Measurements from ENCODE around the gene OTOGL.
"Not testable (repeated sequence)": the region's sequence is repeated elsewhere in the genome, so short reads cannot be mapped to it uniquely, and the experiment has no call there.

Gene OTOGL

GRCh38 chr12:80059875-80060274 is 39.5 kb upstream of the OTOGL start:
- no peak for DNase-seq (ENCODE audit: low spot score)
- TF ChIP-seq CTCF (IDR thresholded peaks at IDR 0.05; ENCODE audit: extremely low read depth, missing control alignments), result no peak

GRCh38 chr12:80064269-80064668 is 35.1 kb upstream of the OTOGL start:
- no peak for TF ChIP-seq CTCF (IDR thresholded peaks at IDR 0.05; ENCODE audit: extremely low read depth, missing control alignments)
- DNase-seq (ENCODE audit: low spot score), result no peak

DNA sequence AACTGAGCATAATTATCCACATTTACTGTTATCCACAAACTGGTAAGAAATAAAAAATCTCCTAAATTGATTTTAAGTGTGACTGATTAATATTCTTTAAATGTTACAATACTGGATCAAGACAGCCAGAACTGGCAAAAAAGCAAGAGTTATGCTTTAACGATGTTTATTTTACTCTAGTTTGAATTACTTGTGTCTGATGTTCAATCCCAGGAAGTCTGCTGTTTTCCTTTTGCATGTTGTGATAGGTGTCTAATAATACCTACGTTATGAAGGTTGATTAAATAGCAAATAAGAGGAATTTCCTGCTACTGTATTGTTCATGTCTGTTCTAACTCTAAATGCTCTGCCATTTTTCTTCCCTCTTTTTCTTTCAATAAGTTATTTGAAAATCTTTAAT is 34.4 kb upstream of the OTOGL start:
- no peak for TF ChIP-seq CTCF (IDR thresholded peaks at IDR 0.05; ENCODE audit: extremely low read depth, missing control alignments)
- DNase-seq (ENCODE audit: low spot score), result no peak

DNA sequence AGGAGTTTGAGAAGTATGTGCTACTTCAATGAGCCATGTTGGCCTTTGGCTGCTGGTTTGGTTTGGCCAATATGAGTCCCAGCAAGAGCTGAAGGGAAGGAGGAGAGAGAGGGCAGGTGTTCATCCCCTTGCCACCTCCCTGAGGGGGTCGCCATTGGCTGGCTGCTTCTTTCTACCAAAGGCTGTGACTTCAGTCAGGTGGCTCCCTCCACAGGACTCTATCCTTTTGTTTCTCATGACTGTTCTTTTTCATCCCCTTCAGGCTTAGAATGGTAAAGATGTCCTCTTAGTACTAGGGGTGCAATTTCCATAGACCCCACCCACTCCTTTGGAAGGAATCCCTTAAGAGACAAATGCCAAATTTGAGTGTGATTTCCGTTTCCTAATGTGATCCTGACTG is 31.2 kb upstream of the OTOGL start:
- no peak for DNase-seq (ENCODE audit: low spot score)

DNA sequence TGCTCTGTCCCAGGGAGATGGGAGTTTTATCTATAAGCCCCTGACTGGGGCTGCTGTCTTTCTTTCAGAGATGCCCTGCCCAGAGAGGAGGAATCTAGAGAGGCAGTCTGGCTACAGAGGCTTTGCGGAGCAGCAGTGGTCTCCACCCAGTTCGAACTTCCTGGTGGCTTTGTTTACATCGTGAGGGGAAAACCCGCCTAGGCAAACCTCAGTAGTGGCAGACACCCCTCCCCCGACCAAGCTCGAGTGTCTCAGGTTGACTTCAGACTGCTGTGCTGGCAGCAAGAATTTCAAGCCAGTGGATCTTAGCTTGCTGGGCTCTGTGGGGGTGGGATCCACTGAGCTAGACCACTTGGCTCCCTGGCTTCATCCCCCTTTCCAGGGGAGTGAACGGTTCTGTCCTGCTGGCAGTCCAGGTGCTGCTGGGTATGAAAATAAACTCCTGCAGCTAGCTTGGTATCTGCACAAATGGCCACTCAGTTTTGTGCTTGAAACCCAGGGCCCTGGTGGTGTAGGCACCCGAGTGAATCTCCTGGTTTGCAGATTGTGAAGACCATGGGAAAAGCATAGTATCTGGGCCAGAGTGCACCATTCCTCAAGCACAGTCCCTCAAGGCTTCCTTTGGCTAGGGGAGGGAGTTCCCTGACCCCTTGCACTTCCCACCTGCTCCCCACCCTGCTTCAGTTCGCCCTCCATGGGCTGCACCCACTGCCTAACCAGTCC is 15.3 kb upstream of the OTOGL start:
- DNase-seq (ENCODE audit: low spot score), result not testable (repeated sequence)

More for the DNA sequence above, 31.2 kb upstream of the OTOGL start:
- TF ChIP-seq CTCF (IDR thresholded peaks at IDR 0.05; ENCODE audit: extremely low read depth, missing control alignments), result no peak

- DNase-seq (ENCODE audit: low spot score), result no peak
Observed at GRCh38 chr12:80086025-80086424, 13.3 kb upstream of the OTOGL start.

DNA sequence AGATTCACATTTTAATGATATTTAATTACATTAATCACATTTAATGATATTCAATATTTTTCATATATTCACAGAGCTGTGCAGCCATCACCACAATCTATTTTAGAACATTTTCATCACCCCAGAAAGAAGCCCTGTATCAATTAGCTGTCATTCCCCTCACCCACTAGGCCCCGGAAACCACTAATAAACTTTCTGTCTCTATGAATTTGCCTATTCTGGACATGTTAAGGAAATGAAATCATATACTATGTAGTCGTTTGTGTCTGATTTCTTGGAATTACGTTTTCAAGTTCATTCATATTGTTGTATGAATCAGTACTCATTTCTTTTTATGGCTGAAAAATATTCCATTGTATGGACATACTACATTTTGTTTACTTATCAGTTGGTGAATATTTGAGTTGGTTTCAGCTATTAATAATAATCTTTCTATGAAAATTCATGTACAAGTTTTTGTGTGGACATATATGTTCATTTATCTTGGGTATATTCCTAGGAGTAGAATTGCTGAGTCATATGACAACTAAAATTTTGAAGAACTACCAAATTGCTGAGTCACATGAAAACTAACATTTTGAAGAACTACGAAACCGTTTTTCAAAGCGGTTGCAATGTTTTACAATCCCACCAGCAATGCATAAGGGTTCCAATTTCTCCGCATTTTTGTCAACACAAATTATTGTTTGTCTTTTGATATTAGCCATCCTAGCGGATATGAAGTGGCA is 11.7 kb upstream of the OTOGL start:
- no peak for TF ChIP-seq CTCF (IDR thresholded peaks at IDR 0.05; ENCODE audit: extremely low read depth, missing control alignments)
- DNase-seq (ENCODE audit: low spot score), result no peak

More at GRCh38 chr12:80086025-80086424, 13.3 kb upstream of the OTOGL start:
- TF ChIP-seq CTCF (IDR thresholded peaks at IDR 0.05; ENCODE audit: extremely low read depth, missing control alignments), result no peak
